Measurements from ENCODE around the gene BAIAP2. TPM values are rescaled to one million over a fixed set of nuclear protein-coding genes. Genes with fewer than 3 reads are reported as not detected.

BAIAP2 gene
- total and polyA plus RNA-seq, 2 donors (not counting 1 experiment from before 2014, with no cell fraction given) = 1.3 to 12.0 TPM

DNA sequence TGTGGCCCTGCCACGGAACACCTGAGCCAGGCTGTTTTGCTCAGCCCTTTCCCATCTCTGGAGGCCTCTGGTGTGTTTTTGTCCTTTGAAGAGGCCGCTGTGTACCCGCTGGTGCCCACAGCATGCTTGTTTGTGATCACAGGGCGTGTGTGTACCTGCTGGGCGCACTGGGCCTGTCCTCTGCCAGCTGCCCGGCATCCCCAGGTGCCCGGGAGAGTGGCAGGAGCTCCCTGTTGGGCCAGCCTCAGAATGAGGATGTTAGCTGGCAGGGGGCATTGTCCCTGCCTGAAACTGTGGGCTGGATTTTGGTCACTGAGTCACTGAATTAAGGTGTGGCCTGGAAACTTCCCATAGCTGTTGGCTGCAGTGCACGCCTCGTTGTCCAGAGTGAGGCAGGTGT lies 31.1 kb downstream of the BAIAP2 start:
- H3K27me3 Mint-ChIP-seq = peaks cover 4% of the 10 kb centered on the region
- POLR2A ChIA-PET = no interaction called here
- Histone ChIP-seq H2AFZ (ENCODE audit: insufficient read depth, low read depth, low read length, poor library complexity, severe bottlenecking) (no peak overlapping the region), H3K9ac (ENCODE audit: low read length) (no peak overlapping the region), H3K9me3 (ENCODE audit: control extremely low read depth in 1 of 3, control insufficient read depth in 2 of 3, insufficient read depth in 1 of 3, low read length in 2 of 3) (no peaks in the 10 kb centered on the region), H3K79me2 (ENCODE audit: control insufficient read depth, insufficient read depth, low read length) (no peaks in the 10 kb centered on the region), H3K27me3 (replicated peaks in 1 of 4; ENCODE audit: control extremely low read depth in 1 of 4, control insufficient read depth in 3 of 4, insufficient read depth in 4 of 4, low read length in 3 of 4) (no peaks in the 10 kb centered on the region), H3K4me3 (ENCODE audit: control extremely low read depth in 1 of 5, extremely low read depth in 1 of 5, insufficient read depth in 1 of 5, low read depth in 2 of 5, low read length in 4 of 5) (no peak overlapping the region), H3K27ac (ENCODE audit: low read length in 2 of 2) (no peak overlapping the region), H3K36me3 (replicated peaks in 1 of 2; ENCODE audit: control extremely low read depth in 1 of 2, control insufficient read depth in 1 of 2, extremely low read depth in 1 of 2, insufficient read depth in 2 of 2, low read length in 1 of 2) (no peaks in the 10 kb centered on the region), H4K20me1 (ENCODE audit: control insufficient read depth, insufficient read depth, low read length, poor library complexity, severe bottlenecking) (no peaks in the 10 kb centered on the region), H3K4me1 (ENCODE audit: control insufficient read depth in 2 of 2, insufficient read depth in 2 of 2, low read length in 2 of 2) (no peaks in the 10 kb centered on the region), H3K4me2 (replicated peaks; ENCODE audit: low read depth, low read length, poor library complexity, severe bottlenecking) (no peak overlapping the region)
- H3K9me3 Mint-ChIP-seq (ENCODE audit: insufficient read depth) = no peaks in the 10 kb centered on the region
- intact Hi-C loops (cut with micrococcal nuclease) = no loop called here
- CTCF ChIA-PET = no interaction called here
- H3K27ac Mint-ChIP-seq = no peak overlapping the region
- no peaks in the 10 kb centered on the region for H3K4me1 Mint-ChIP-seq
- H3K4me3 Mint-ChIP-seq = no peak overlapping the region
- 82% methylated on average over 9 of the region's 9 CpGs for WGBS (ENCODE audit: insufficient coverage)
- no peak for ATAC-seq (ENCODE audit: low read depth)
- TF ChIP-seq, protein P1, sequence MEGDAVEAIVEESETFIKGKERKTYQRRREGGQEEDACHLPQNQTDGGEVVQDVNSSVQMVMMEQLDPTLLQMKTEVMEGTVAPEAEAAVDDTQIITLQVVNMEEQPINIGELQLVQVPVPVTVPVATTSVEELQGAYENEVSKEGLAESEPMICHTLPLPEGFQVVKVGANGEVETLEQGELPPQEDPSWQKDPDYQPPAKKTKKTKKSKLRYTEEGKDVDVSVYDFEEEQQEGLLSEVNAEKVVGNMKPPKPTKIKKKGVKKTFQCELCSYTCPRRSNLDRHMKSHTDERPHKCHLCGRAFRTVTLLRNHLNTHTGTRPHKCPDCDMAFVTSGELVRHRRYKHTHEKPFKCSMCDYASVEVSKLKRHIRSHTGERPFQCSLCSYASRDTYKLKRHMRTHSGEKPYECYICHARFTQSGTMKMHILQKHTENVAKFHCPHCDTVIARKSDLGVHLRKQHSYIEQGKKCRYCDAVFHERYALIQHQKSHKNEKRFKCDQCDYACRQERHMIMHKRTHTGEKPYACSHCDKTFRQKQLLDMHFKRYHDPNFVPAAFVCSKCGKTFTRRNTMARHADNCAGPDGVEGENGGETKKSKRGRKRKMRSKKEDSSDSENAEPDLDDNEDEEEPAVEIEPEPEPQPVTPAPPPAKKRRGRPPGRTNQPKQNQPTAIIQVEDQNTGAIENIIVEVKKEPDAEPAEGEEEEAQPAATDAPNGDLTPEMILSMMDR (IDR thresholded peaks at IDR 0.05) = no peak
- TF ChIP-seq EZH2 (IDR thresholded peaks at IDR 0.05; ENCODE audit: borderline replicate concordance, insufficient read depth, low read depth, low read length, poor library complexity, severe bottlenecking) = no peak
- DNase-seq = no peak

DNA sequence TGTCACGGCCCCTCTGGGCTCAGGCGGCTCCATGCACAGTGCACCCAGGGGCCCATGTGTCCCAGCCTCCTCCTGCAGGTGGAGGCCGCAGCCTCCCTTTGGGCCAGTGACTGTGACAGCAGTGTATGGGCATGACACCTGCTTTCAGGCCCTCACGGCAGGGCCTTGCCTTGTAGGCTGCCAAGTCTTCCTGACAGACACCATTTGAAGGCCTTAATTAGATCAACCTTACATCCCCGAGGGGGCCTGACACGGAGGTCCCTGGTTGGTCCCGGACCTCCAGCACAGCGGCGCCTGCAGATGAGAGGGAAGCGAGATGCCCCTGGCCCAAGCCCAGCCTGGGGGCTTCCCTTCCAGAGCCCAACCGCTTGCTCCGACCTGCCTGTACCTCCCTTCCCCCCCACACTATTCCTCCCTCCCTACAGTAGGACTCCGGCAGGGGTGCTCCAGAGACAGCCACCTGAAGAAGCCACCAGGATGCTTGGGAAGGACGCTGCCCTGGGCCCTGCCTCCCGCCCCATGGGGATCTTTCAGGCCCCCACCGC lies 31.9 kb downstream of the BAIAP2 start:
- POLR2A ChIA-PET = no interaction called here
- Histone ChIP-seq H2AFZ (ENCODE audit: insufficient read depth, low read depth, low read length, poor library complexity, severe bottlenecking) (no peak overlapping the region), H3K27ac (ENCODE audit: low read length in 2 of 2) (no peak overlapping the region), H4K20me1 (ENCODE audit: control insufficient read depth, insufficient read depth, low read length, poor library complexity, severe bottlenecking) (no peaks in the 10 kb centered on the region), H3K4me1 (ENCODE audit: control insufficient read depth in 2 of 2, insufficient read depth in 2 of 2, low read length in 2 of 2) (no peaks in the 10 kb centered on the region), H3K36me3 (replicated peaks in 1 of 2; ENCODE audit: control extremely low read depth in 1 of 2, control insufficient read depth in 1 of 2, extremely low read depth in 1 of 2, insufficient read depth in 2 of 2, low read length in 1 of 2) (no peaks in the 10 kb centered on the region), H3K4me3 (ENCODE audit: control extremely low read depth in 1 of 5, extremely low read depth in 1 of 5, insufficient read depth in 1 of 5, low read depth in 2 of 5, low read length in 4 of 5) (no peak overlapping the region), H3K9me3 (ENCODE audit: control extremely low read depth in 1 of 3, control insufficient read depth in 2 of 3, insufficient read depth in 1 of 3, low read length in 2 of 3) (no peaks in the 10 kb centered on the region), H3K27me3 (replicated peaks in 1 of 4; ENCODE audit: control extremely low read depth in 1 of 4, control insufficient read depth in 3 of 4, insufficient read depth in 4 of 4, low read length in 3 of 4) (no peaks in the 10 kb centered on the region), H3K9ac (ENCODE audit: low read length) (no peak overlapping the region), H3K79me2 (ENCODE audit: control insufficient read depth, insufficient read depth, low read length) (no peaks in the 10 kb centered on the region), H3K4me2 (replicated peaks; ENCODE audit: low read depth, low read length, poor library complexity, severe bottlenecking) (no peak overlapping the region)
- ATAC-seq (ENCODE audit: low read depth) = no peak
- WGBS (ENCODE audit: insufficient coverage) = 89% methylated on average over 16 of the region's 16 CpGs
- Mint-ChIP-seq H3K4me1 (no peaks in the 10 kb centered on the region), H3K4me3 (no peak overlapping the region), H3K27me3 (peaks cover 4% of the 10 kb centered on the region), H3K27ac (no peak overlapping the region), H3K9me3 (ENCODE audit: insufficient read depth) (no peaks in the 10 kb centered on the region)
- no peak for TF ChIP-seq EZH2 (IDR thresholded peaks at IDR 0.05; ENCODE audit: borderline replicate concordance, insufficient read depth, low read depth, low read length, poor library complexity, severe bottlenecking)
- TF ChIP-seq, protein P1 (IDR thresholded peaks at IDR 0.05) = no peak
- no peak for DNase-seq
- CTCF ChIA-PET = no interaction called here
- intact Hi-C loops (cut with micrococcal nuclease) = no loop called here
